Measurements from ENCODE around the gene RBM41.
"Not testable (repeated sequence)": the region's sequence is repeated elsewhere in the genome, so short reads cannot be mapped to it uniquely, and the experiment has no call there.

The RBM41 gene

GRCh38 chrX:107118322-107119147 is at the start of gene RBM41:
TSS of gene RBM41 (minus strand) at chrX:107118822. CDS start at chrX:107118773, 49 bp downstream.
- in situ Hi-C loops (cut with HindIII; ENCODE audit: low sequenced_read_pairs) = no loop called here
- DNase-seq (ENCODE audit: low read depth) = peak; percentile 52
- peak within 1 kb of the TSS; percentile 65 for H3K4me3 ChIP-seq (ENCODE audit: low read depth, low read length)
- TF ChIP-seq CTCF (IDR thresholded peaks at IDR 0.05; ENCODE audit: low read depth, low read length, missing control alignments) = no peak

GRCh38 chrX:107168257-107168656 is 49.6 kb upstream of the RBM41 start:
- TF ChIP-seq CTCF (IDR thresholded peaks at IDR 0.05; ENCODE audit: low read depth, low read length, missing control alignments) = no peak
- in situ Hi-C loops (cut with HindIII; ENCODE audit: low sequenced_read_pairs) = no loop called here

GRCh38 chrX:107167163-107167921 is 48.7 kb upstream of the RBM41 start:
- TF ChIP-seq CTCF (IDR thresholded peaks at IDR 0.05; ENCODE audit: low read depth, low read length, missing control alignments) = no peak
- no peak for DNase-seq (ENCODE audit: low read depth)
- in situ Hi-C loops (cut with HindIII; ENCODE audit: low sequenced_read_pairs) = no loop called here
- H3K4me3 ChIP-seq (ENCODE audit: low read depth, low read length) = no peak overlapping the region

More at GRCh38 chrX:107168257-107168656, 49.6 kb upstream of the RBM41 start:
- no peak for DNase-seq (ENCODE audit: low read depth)
- H3K4me3 ChIP-seq (ENCODE audit: low read depth, low read length) = no peak overlapping the region

DNA sequence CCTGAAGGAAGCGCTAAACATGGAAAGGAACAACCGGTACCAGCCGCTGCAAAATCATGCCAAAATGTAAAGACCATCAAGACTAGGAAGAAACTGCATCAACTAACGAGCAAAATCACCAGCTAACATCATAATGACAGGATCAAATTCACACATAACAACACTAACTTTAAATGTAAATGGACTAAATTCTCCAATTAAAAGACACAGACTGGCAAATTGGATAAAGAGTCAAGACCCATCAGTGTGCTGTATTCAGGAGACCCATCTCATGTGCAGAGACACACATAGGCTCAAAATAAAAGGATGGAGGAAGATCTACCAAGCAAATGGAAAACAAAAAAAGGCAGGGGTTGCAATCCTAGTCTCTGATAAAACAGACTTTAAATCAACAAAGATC is 39.0 kb upstream of the RBM41 start:
- DNase-seq (ENCODE audit: low read depth); in situ Hi-C loops (cut with HindIII; ENCODE audit: low sequenced_read_pairs): not testable (repeated sequence)

DNA sequence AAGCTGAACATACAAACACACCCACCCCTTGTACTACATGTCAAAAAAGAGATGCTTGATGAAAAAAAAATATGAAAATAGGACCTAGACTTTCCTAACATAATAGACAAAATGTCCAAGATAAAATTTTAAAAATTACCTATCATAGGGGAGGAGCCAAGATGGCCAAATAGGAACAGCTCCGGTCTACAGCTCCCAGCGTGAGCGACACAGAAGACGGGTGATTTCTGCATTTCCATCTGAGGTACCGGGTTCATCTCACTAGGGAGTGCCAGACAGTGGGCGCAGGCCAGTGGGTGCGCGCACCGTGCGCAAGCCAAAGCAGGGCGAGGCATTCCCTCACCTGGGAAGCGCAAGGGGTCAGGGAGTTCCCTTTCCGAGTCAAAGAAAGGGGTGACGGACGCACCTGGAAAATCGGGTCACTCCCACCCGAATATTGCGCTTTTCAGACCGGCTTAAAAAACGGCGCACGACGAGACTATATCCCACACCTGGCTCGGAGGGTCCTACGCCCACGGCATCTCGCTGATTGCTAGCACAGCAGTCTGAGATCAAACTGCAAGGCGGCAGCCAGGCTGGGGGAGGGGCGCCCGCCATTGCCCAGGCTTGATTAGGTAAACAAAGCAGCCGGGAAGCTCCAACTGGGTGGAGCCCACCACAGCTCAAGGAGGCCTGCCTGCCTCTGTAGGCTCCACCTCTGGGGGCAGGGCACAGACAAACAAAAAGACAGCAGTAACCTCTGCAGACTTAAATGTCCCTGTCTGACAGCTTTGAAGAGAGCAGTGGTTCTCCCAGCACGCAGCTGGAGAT is 37.2 kb upstream of the RBM41 start:
- H3K4me3 ChIP-seq (ENCODE audit: low read depth, low read length); DNase-seq (ENCODE audit: low read depth); in situ Hi-C loops (cut with HindIII; ENCODE audit: low sequenced_read_pairs): not testable (repeated sequence)

More for the DNA sequence above, 39.0 kb upstream of the RBM41 start:
- H3K4me3 ChIP-seq (ENCODE audit: low read depth, low read length) = not testable (repeated sequence)

GRCh38 chrX:107154787-107155620 is 36.4 kb upstream of the RBM41 start:
- TF ChIP-seq CTCF (IDR thresholded peaks at IDR 0.05; ENCODE audit: low read depth, low read length, missing control alignments) = no peak
- in situ Hi-C loops (cut with HindIII; ENCODE audit: low sequenced_read_pairs) = no loop called here
- no peak overlapping the region for H3K4me3 ChIP-seq (ENCODE audit: low read depth, low read length)
- no peak for DNase-seq (ENCODE audit: low read depth)

GRCh38 chrX:107153005-107153404 is 34.4 kb upstream of the RBM41 start:
- no peak overlapping the region for H3K4me3 ChIP-seq (ENCODE audit: low read depth, low read length)
- DNase-seq (ENCODE audit: low read depth) = no peak
- in situ Hi-C loops (cut with HindIII; ENCODE audit: low sequenced_read_pairs) = no loop called here
- no peak for TF ChIP-seq CTCF (IDR thresholded peaks at IDR 0.05; ENCODE audit: low read depth, low read length, missing control alignments)
